ENCODE data around the gene GALNT10.
A peak's percentile ranks its signal among the peaks of the same experiment; 100 is the strongest.

GALNT10 gene

GRCh38 chr5:154415114-154415513 lies 224.6 kb downstream of the GALNT10 start:
- H3K27ac Mint-ChIP-seq, result no peak overlapping the region
- H3K4me3 Mint-ChIP-seq, result no peak overlapping the region
- TF ChIP-seq CTCF (IDR thresholded peaks at IDR 0.05; ENCODE audit: unreplicated experiment in 3 of 3), result no peak
- H3K36me3 Mint-ChIP-seq (ENCODE audit: low read depth), result peaks cover 29% of the 10 kb centered on the region
- H3K9me3 Mint-ChIP-seq, result no peaks in the 10 kb centered on the region
- H3K27me3 Mint-ChIP-seq (ENCODE audit: low read depth), result no peaks in the 10 kb centered on the region
- no peaks in the 10 kb centered on the region for H3K4me1 Mint-ChIP-seq

GRCh38 chr5:154418344-154418820 lies 227.8 kb downstream of the GALNT10 start:
- TF ChIP-seq CTCF (IDR thresholded peaks at IDR 0.05; ENCODE audit: unreplicated experiment in 3 of 3), result no peak
- Mint-ChIP-seq H3K27me3 (ENCODE audit: low read depth) (no peaks in the 10 kb centered on the region), H3K4me1 (no peaks in the 10 kb centered on the region), H3K27ac (no peak overlapping the region), H3K36me3 (ENCODE audit: low read depth) (peaks cover 35% of the 10 kb centered on the region), H3K9me3 (peaks cover 10% of the 10 kb centered on the region), H3K4me3 (no peak overlapping the region)

- TF ChIP-seq CTCF (IDR thresholded peaks at IDR 0.05; ENCODE audit: unreplicated experiment in 3 of 3), result no peak
- Mint-ChIP-seq H3K4me1 (no peaks in the 10 kb centered on the region), H3K27me3 (ENCODE audit: low read depth) (no peaks in the 10 kb centered on the region), H3K9me3 (peaks cover 15% of the 10 kb centered on the region), H3K27ac (no peak overlapping the region), H3K36me3 (ENCODE audit: low read depth) (peaks cover 39% of the 10 kb centered on the region), H3K4me3 (no peak overlapping the region)
These were observed 228.7 kb downstream of the GALNT10 start for GRCh38 chr5:154419236-154419635.

- peak in 1 of 3 experiments; percentile 11 for TF ChIP-seq CTCF (IDR thresholded peaks at IDR 0.05; ENCODE audit: unreplicated experiment in 3 of 3)
- no peaks in the 10 kb centered on the region for H3K4me1 Mint-ChIP-seq
- no peak overlapping the region for H3K27ac Mint-ChIP-seq
- H3K9me3 Mint-ChIP-seq, result peaks cover 15% of the 10 kb centered on the region
- peaks cover 36% of the 10 kb centered on the region for H3K36me3 Mint-ChIP-seq (ENCODE audit: low read depth)
- no peaks in the 10 kb centered on the region for H3K27me3 Mint-ChIP-seq (ENCODE audit: low read depth)
- H3K4me3 Mint-ChIP-seq, result no peak overlapping the region
These were observed 231.3 kb downstream of the GALNT10 start for GRCh38 chr5:154421868-154422267.

- TF ChIP-seq CTCF (IDR thresholded peaks at IDR 0.05; ENCODE audit: unreplicated experiment in 3 of 3), result no peak
- H3K27ac Mint-ChIP-seq, result no peak overlapping the region
- peaks cover 36% of the 10 kb centered on the region for H3K36me3 Mint-ChIP-seq (ENCODE audit: low read depth)
- no peaks in the 10 kb centered on the region for H3K27me3 Mint-ChIP-seq (ENCODE audit: low read depth)
- no peak overlapping the region for H3K4me3 Mint-ChIP-seq
- H3K9me3 Mint-ChIP-seq, result peaks cover 15% of the 10 kb centered on the region
- H3K4me1 Mint-ChIP-seq, result no peaks in the 10 kb centered on the region
These were observed 231.8 kb downstream of the GALNT10 start for GRCh38 chr5:154422298-154422697.

- no peak for TF ChIP-seq CTCF (IDR thresholded peaks at IDR 0.05; ENCODE audit: unreplicated experiment in 3 of 3)
- no peaks in the 10 kb centered on the region for H3K27me3 Mint-ChIP-seq (ENCODE audit: low read depth)
- H3K9me3 Mint-ChIP-seq, result peaks cover 7% of the 10 kb centered on the region
- no peak overlapping the region for H3K27ac Mint-ChIP-seq
- peaks cover 11% of the 10 kb centered on the region for H3K36me3 Mint-ChIP-seq (ENCODE audit: low read depth)
- H3K4me1 Mint-ChIP-seq, result no peaks in the 10 kb centered on the region
- H3K4me3 Mint-ChIP-seq, result no peak overlapping the region
These were observed 237.7 kb downstream of the GALNT10 start for GRCh38 chr5:154428208-154428607.
